Ishikawa (cell line): ENCODE results near the gene CLDND1.

Experiments
- CEBPB ChIP-seq: IDR thresholded peaks from 2 replicates; pipeline ENCODE4 v1.6.1; 2012
- CREB1 ChIP-seq: IDR thresholded peaks from 2 replicates; pipeline ENCODE4 v1.6.1; 2012; ENCODE audit warnings: low read depth
- EGR1 ChIP-seq: IDR thresholded peaks from 2 replicates; pipeline ENCODE4 v1.6.1; 2012
- EP300 ChIP-seq: IDR thresholded peaks from 2 replicates; pipeline ENCODE4 v1.6.1; 2012; ENCODE audit warnings: borderline replicate concordance
- FOXM1 ChIP-seq: IDR thresholded peaks from 2 replicates; pipeline ENCODE4 v1.6.1; 2012; ENCODE audit warnings: low read depth, borderline replicate concordance
- NFIC ChIP-seq: IDR thresholded peaks from 2 replicates; pipeline ENCODE4 v1.6.1; 2012
- RAD21 ChIP-seq: IDR thresholded peaks from 2 replicates; pipeline ENCODE4 v1.6.1; 2012; ENCODE audit warnings: low read depth
- REST ChIP-seq: IDR thresholded peaks from 2 replicates; pipeline ENCODE4 v1.6.1; 2012; ENCODE audit warnings: low read depth, mild to moderate bottlenecking
- TAF1 ChIP-seq: IDR thresholded peaks from 2 replicates; pipeline ENCODE4 v1.6.1; 2012; ENCODE audit warnings: low read depth, mild to moderate bottlenecking
- TCF12 ChIP-seq: IDR thresholded peaks from 2 replicates; pipeline ENCODE4 v1.6.1; 2012; ENCODE audit warnings: low read depth
- TEAD4 ChIP-seq: IDR thresholded peaks from 2 replicates; pipeline ENCODE4 v1.6.1; 2012
- YY1 ChIP-seq: IDR thresholded peaks from 2 replicates; pipeline ENCODE4 v1.6.1; 2012; ENCODE audit warnings: low read depth
- ZBTB7A ChIP-seq: IDR thresholded peaks from 2 replicates; pipeline ENCODE4 v1.6.1; 2012; ENCODE audit warnings: low read depth
- TF ChIP-seq, protein P1 (sequence below): IDR thresholded peaks from 2 replicates; pipeline ENCODE4 v1.6.1; 2012
- TF ChIP-seq, protein P2 (sequence below): IDR thresholded peaks from 2 replicates; pipeline ENCODE4 v1.6.1; 2012

The CLDND1 gene

DNA sequence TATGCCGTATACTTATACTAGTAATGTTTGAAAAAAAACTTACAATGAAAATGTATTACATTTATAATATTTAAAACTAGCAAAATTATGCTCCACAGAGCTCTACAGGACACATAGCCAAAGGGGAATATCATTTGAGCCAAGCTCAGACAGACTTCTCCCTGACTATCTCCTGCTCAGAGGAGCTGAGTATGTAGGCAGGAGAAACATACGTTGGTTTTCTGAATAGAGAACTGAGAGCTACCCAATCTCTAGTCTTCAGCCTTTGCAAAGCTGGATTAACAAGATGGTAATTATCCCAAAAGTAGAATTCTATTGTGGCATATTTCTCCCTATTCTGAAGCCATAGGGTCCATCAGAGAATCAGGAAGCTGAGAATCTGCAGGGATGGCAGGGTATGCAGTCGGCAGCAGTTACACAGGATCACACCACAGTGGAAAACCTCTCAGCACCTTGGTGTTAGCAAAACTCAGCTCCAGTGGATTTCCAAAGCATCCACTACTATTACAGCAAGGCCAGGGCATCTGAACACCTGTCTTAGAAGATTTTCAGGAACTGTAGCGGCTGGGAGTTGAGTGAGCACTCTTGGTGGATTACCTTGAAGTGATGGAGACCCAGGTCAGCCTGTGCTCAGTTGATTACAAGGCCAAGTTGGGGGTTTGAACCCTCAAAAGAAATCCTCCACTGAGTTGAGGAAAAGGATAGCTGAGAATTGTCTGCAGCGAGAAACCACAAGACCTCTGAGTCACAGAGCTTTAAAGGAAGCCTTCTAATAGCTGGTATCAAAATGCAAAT, 39.2 kb upstream of the CLDND1 start:
- TF ChIP-seq TCF12 (no peak), RAD21 (no peak), EP300 (no peak), REST (no peak), FOXM1 (no peak), NFIC (no peak), TAF1 (no peak), CEBPB (no peak), TEAD4 (no peak), EGR1 (no peak)
- TF ChIP-seq, protein P1, sequence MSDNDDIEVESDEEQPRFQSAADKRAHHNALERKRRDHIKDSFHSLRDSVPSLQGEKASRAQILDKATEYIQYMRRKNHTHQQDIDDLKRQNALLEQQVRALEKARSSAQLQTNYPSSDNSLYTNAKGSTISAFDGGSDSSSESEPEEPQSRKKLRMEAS: no peak
- TF ChIP-seq, protein P2, sequence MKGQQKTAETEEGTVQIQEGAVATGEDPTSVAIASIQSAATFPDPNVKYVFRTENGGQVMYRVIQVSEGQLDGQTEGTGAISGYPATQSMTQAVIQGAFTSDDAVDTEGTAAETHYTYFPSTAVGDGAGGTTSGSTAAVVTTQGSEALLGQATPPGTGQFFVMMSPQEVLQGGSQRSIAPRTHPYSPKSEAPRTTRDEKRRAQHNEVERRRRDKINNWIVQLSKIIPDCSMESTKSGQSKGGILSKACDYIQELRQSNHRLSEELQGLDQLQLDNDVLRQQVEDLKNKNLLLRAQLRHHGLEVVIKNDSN: no peak

DNA sequence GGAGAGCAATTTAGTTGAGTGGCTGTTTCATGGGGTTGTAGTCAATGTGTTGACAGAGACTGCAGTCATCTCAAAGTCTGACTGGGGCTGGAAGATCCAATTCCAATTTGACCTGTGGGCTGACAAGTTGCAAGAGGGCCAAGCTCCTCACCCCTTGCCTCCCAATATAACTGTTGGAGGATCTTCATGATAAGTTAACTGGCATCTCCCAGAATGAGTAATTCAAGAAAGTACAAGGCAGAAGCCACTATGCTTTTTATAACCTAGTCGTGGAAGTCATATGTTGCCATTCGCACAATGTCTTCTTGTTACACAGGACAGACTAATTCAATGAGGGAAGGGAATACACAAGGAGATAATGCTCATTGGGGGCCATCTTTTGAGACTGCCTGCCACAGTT, 38.2 kb upstream of the CLDND1 start:
- no peak for TF ChIP-seq TEAD4
- TF ChIP-seq NFIC: no peak
- no peak for TF ChIP-seq RAD21
- no peak for TF ChIP-seq ZBTB7A
- no peak for TF ChIP-seq TAF1
- no peak for TF ChIP-seq CREB1
- TF ChIP-seq, protein P2: no peak
- TF ChIP-seq, protein P1: no peak
- no peak for TF ChIP-seq CEBPB

- TF ChIP-seq TCF12 (no peak), EP300 (no peak), CREB1 (no peak), RAD21 (no peak), REST (no peak), ZBTB7A (no peak)
These were observed 35.6 kb upstream of the CLDND1 start for GRCh38 chr3:98558100-98558827.

- TF ChIP-seq REST: no peak
- TF ChIP-seq EP300: no peak
- no peak for TF ChIP-seq FOXM1
- TF ChIP-seq, protein P1: no peak
- no peak for TF ChIP-seq TEAD4
- no peak for TF ChIP-seq ZBTB7A
- TF ChIP-seq TCF12: no peak
- no peak for TF ChIP-seq YY1
- no peak for TF ChIP-seq NFIC
- no peak for TF ChIP-seq RAD21
These were observed 34.8 kb upstream of the CLDND1 start for GRCh38 chr3:98557324-98558010.
